Neural cell (in vitro differentiated cells): ENCODE results near the gene AOX1. TPM values are rescaled to one million over a fixed set of nuclear protein-coding genes. Genes with fewer than 3 reads are reported as not detected.

Source experiments
- H2AFZ ChIP-seq: fragments of 200-600, 300-800 bp; sonication (generic), shearing (Covaris generic); 2 replicates; pipeline ENCODE4 v1.6.0; 2014; ENCODE audit warnings: low read depth, mild to moderate bottlenecking, antibody characterized with exemption, low read length, moderate library complexity
- H3F3A ChIP-seq: fragments of 200-600 bp; shearing (Covaris generic); 2 replicates; pipeline ENCODE4 v1.6.1; 2016; ENCODE audit warnings: mild to moderate bottlenecking, moderate library complexity, mixed read lengths, antibody characterized with exemption, low read length; ENCODE audit not compliant: insufficient read depth, poor library complexity, severe bottlenecking
- H3K27ac ChIP-seq: fragments of 200-600, 300-800 bp; sonication (generic), shearing (Covaris generic); 2 replicates; pipeline ENCODE4 v1.5.1; 2014; ENCODE audit warnings: mild to moderate bottlenecking, low read length, moderate library complexity
- H3K27me3 ChIP-seq: fragments of 300-800, 200-600 bp; sonication (generic), shearing (Covaris generic); 2 replicates; pipeline ENCODE4 v1.6.0; 2014; ENCODE audit warnings: mild to moderate bottlenecking, low read depth, low read length, moderate library complexity; ENCODE audit not compliant: insufficient read depth
- H3K36me3 ChIP-seq: fragments of 300-800, 200-600 bp; sonication (generic), shearing (Covaris generic); 2 replicates; pipeline ENCODE4 v1.5.1; 2014; ENCODE audit warnings: mild to moderate bottlenecking, antibody characterized with exemption, low read length, moderate library complexity; ENCODE audit not compliant: insufficient read depth
- H3K4me2 ChIP-seq: fragments of 300-800, 200-600 bp; sonication (generic), shearing (Covaris generic); 2 replicates; pipeline ENCODE4 v1.6.0; 2014; ENCODE audit warnings: mild to moderate bottlenecking, low read length
- H3K4me3 ChIP-seq: fragments of 300-800, 200-600 bp; sonication (generic), shearing (Covaris generic); 2 replicates; pipeline ENCODE4 v1.5.1; 2014; ENCODE audit warnings: mild to moderate bottlenecking, low read length, moderate library complexity
- H3K79me2 ChIP-seq: fragments of 200-600 bp; shearing (Covaris generic); replicated peaks from 2 replicates; pipeline ENCODE4 v1.6.0; 2014; ENCODE audit warnings: mild to moderate bottlenecking, low read length, moderate library complexity; ENCODE audit not compliant: insufficient read depth
- H3K9ac ChIP-seq: fragments of 300-800, 200-600 bp; sonication (generic), shearing (Covaris generic); 2 replicates; pipeline ENCODE4 v1.6.1; 2016; ENCODE audit warnings: mild to moderate bottlenecking, low read length, mixed read lengths
- H3K9me2 ChIP-seq: fragments of 200-600 bp; shearing (Covaris generic); 2 replicates; pipeline ENCODE4 v1.6.1; 2016; ENCODE audit warnings: mild to moderate bottlenecking, low read length, mixed read lengths; ENCODE audit not compliant: insufficient read depth
- H3K9me3 ChIP-seq: fragments of 200-600, 300-800 bp; sonication (generic), shearing (Covaris generic); 2 replicates; pipeline ENCODE4 v1.6.1; 2016; ENCODE audit warnings: mild to moderate bottlenecking, mixed run types, low read length, moderate library complexity, mixed read lengths
- H4K20me1 ChIP-seq: fragments of 200-600 bp; shearing (Covaris generic); 2 replicates; pipeline ENCODE4 v1.6.1; 2016; ENCODE audit warnings: mild to moderate bottlenecking, mixed run types; ENCODE audit not compliant: insufficient read depth
- CTCF ChIP-seq: fragments of 450-650 bp; IDR thresholded peaks from 2 replicates; pipeline ENCODE4 v1.5.1; 2014; ENCODE audit warnings: antibody characterized with exemption, mild to moderate bottlenecking, moderate library complexity; ENCODE audit not compliant: poor library complexity, severe bottlenecking
- EP300 ChIP-seq: fragments of 450-650 bp; conservative IDR thresholded peaks from 2 replicates; pipeline ENCODE4 v1.6.1; 2014; ENCODE audit warnings: antibody characterized with exemption, mild to moderate bottlenecking, moderate library complexity; ENCODE audit not compliant: poor library complexity, severe bottlenecking
- EZH2 ChIP-seq: fragments of 200-600, 300-800 bp; shearing (Covaris generic), sonication (generic); IDR thresholded peaks from 2 replicates; pipeline ENCODE4 v1.6.1; 2014; ENCODE audit warnings: antibody characterized with exemption, low read length, borderline replicate concordance, mild to moderate bottlenecking; ENCODE audit not compliant: insufficient read depth, poor library complexity, severe bottlenecking
- MXI1 ChIP-seq: fragments of 450-650 bp; conservative IDR thresholded peaks from 2 replicates; pipeline ENCODE4 v1.6.1; 2014; ENCODE audit warnings: antibody characterized with exemption, mild to moderate bottlenecking; ENCODE audit not compliant: poor library complexity, severe bottlenecking
- POLR2AphosphoS5 ChIP-seq: IDR thresholded peaks from 2 replicates; pipeline ENCODE4 v1.6.1; 2012
- RAD21 ChIP-seq: fragments of 450-650 bp; conservative IDR thresholded peaks from 2 replicates; pipeline ENCODE4 v1.6.1; 2014; ENCODE audit warnings: antibody characterized with exemption, mild to moderate bottlenecking, moderate library complexity
- SMC3 ChIP-seq: fragments of 450-650 bp; conservative IDR thresholded peaks from 2 replicates; pipeline ENCODE4 v1.6.1; 2014; ENCODE audit warnings: antibody characterized with exemption, mild to moderate bottlenecking, moderate library complexity; ENCODE audit not compliant: poor library complexity
- TAF1 ChIP-seq: IDR thresholded peaks from 2 replicates; pipeline ENCODE4 v1.6.1; 2012; ENCODE audit warnings: low read depth
- polyA plus RNA-seq: library from polyadenylated mRNA; depleted of rRNA; stranded (reverse); fragments of >200 nt; gene quantifications from 2 replicates; pipeline ENCODE4 v1.2.3, GENCODE V29; 2014
- TF ChIP-seq, protein P1 (sequence below): IDR thresholded peaks from 2 replicates; pipeline ENCODE4 v1.6.1; 2012; ENCODE audit warnings: borderline replicate concordance

The AOX1 gene
- polyA plus RNA-seq, 1 donor from 2014 or later: not detected

DNA sequence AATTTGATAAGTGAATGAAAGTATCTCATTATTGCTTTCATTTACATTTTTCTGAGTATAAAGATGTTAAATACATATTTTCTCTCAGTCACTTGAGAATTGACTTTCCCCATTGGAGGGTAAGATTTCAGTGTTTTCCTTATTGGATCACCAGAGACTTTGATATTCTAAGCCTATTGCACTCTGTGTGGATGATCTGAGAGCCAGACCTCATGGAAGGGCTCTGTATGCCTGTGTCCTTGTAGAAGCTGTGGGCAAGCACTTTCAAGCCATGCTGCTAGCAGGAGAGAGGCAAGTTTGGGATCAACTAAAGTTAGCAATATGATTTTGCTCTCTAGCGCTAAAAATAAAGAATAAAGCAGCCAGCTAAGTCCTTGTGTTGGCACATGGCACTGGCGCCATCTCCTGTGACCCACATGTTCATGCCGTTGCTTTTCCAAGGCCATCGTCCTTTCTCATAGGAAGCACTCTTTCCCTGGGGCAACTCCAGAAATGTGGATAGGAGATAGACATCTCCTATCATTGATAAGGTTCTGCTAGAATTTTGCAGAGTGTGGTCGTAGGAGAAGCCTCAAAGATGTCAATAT lies 72.6 kb downstream of the AOX1 start:
- Histone ChIP-seq H3K27me3 (no peaks in the 10 kb centered on the region), H3F3A (no peaks in the 10 kb centered on the region), H3K27ac (no peak overlapping the region), H3K9me3 (no peaks in the 10 kb centered on the region), H3K9me2 (no peaks in the 10 kb centered on the region), H3K9ac (no peak overlapping the region), H3K4me3 (no peak overlapping the region), H2AFZ (no peak overlapping the region), H3K79me2 (no peaks in the 10 kb centered on the region), H3K4me2 (no peak overlapping the region), H4K20me1 (no peaks in the 10 kb centered on the region), H3K36me3 (no peaks in the 10 kb centered on the region)
- TF ChIP-seq TAF1 (no peak), RAD21 (no peak), SMC3 (no peak), EZH2 (no peak), POLR2AphosphoS5 (no peak), CTCF (no peak), MXI1 (no peak), EP300 (no peak)
- TF ChIP-seq, protein P1, sequence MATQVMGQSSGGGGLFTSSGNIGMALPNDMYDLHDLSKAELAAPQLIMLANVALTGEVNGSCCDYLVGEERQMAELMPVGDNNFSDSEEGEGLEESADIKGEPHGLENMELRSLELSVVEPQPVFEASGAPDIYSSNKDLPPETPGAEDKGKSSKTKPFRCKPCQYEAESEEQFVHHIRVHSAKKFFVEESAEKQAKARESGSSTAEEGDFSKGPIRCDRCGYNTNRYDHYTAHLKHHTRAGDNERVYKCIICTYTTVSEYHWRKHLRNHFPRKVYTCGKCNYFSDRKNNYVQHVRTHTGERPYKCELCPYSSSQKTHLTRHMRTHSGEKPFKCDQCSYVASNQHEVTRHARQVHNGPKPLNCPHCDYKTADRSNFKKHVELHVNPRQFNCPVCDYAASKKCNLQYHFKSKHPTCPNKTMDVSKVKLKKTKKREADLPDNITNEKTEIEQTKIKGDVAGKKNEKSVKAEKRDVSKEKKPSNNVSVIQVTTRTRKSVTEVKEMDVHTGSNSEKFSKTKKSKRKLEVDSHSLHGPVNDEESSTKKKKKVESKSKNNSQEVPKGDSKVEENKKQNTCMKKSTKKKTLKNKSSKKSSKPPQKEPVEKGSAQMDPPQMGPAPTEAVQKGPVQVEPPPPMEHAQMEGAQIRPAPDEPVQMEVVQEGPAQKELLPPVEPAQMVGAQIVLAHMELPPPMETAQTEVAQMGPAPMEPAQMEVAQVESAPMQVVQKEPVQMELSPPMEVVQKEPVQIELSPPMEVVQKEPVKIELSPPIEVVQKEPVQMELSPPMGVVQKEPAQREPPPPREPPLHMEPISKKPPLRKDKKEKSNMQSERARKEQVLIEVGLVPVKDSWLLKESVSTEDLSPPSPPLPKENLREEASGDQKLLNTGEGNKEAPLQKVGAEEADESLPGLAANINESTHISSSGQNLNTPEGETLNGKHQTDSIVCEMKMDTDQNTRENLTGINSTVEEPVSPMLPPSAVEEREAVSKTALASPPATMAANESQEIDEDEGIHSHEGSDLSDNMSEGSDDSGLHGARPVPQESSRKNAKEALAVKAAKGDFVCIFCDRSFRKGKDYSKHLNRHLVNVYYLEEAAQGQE: no peak

DNA sequence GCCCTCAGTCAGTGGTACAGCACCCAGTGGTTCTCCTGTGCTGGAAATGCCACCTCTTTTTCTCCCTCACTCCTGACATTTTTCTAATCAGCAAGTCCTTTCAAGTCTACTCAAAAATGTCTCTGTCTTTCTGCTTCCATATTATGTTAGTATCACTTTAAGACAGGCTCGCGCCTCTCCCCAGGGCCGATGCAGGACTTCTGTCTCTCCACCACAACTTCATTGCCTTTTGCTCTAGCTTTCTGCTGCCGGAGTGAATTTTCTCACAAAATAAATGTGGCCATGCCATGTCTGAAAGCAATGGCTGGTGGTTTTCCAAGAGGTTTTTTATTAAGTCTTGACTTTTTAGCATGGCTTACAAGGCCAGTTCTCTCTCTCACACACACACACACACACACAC lies 73.6 kb downstream of the AOX1 start:
- no peaks in the 10 kb centered on the region for H3K79me2 ChIP-seq
- H3K4me3 ChIP-seq: no peak overlapping the region
- TF ChIP-seq EZH2: no peak
- no peak for TF ChIP-seq CTCF
- no peak for TF ChIP-seq RAD21
- no peak for TF ChIP-seq MXI1
- no peak for TF ChIP-seq SMC3
- no peak for TF ChIP-seq EP300
- TF ChIP-seq, protein P1: no peak
- TF ChIP-seq POLR2AphosphoS5: no peak
- TF ChIP-seq TAF1: no peak
- no peaks in the 10 kb centered on the region for H3K9me3 ChIP-seq
- H3K4me2 ChIP-seq: no peak overlapping the region
- H3K36me3 ChIP-seq: no peaks in the 10 kb centered on the region
- H4K20me1 ChIP-seq: no peaks in the 10 kb centered on the region
- H2AFZ ChIP-seq: no peak overlapping the region
- no peaks in the 10 kb centered on the region for H3K9me2 ChIP-seq
- H3K27ac ChIP-seq: no peak overlapping the region
- H3K9ac ChIP-seq: no peak overlapping the region
- H3F3A ChIP-seq: no peaks in the 10 kb centered on the region
- no peaks in the 10 kb centered on the region for H3K27me3 ChIP-seq
